Keratinocyte (primary cell): ENCODE measurements around the gene PRR5.

Source experiments
- CTCF ChIP-seq, 3 experiments: IDR thresholded peaks in 1 of 3; conservative IDR thresholded peaks in 1 of 3; optimal IDR thresholded peaks in 1 of 3; 2 replicates in 2 of 3; 3 replicates in 1 of 3; pipeline versions ENCODE3 to v1.5.1; 2011; ENCODE audit warnings: low read length in 3 of 3, mild to moderate bottlenecking in 3 of 3, moderate library complexity in 2 of 3, control low read depth in 1 of 3, inconsistent platforms in 1 of 3; ENCODE audit not compliant: insufficient read depth in 2 of 3; ENCODE audit errors: extremely low read depth in 1 of 3
- EZH2 ChIP-seq: IDR thresholded peaks from one replicate; pipeline ENCODE4 v1.6.1; 2012; ENCODE audit warnings: inconsistent platforms, mild to moderate bottlenecking, low read length, moderate library complexity

GRCh38 chr22:44669561-44669976 lies 32.4 kb upstream of the PRR5 start:
- peak; percentile 31 to 46 (median 46) for TF ChIP-seq CTCF (optimal IDR thresholded peaks at IDR 0.05 in 1 of 3, IDR thresholded peaks at IDR 0.05 in 1 of 3, conservative IDR thresholded peaks at IDR 0.05 in 1 of 3; ENCODE audit: extremely low read depth in 1 of 3, insufficient read depth in 2 of 3, low read length in 3 of 3)
- no peak for TF ChIP-seq EZH2
